ENCODE results near the gene GANAB.
"Not testable (repeated sequence)": the region's sequence is repeated elsewhere in the genome, so short reads cannot be mapped to it uniquely, and the experiment has no call there.

The GANAB gene

GRCh38 chr11:62667460-62667859, 21.0 kb upstream of the GANAB start:
- no peak for DNase-seq (ENCODE audit: low read depth in 2 of 2)

- DNase-seq (ENCODE audit: low read depth in 2 of 2) = no peak
Measured at GRCh38 chr11:62666259-62666926, 20.0 kb upstream of the GANAB start.

GRCh38 chr11:62665599-62666258, 19.3 kb upstream of the GANAB start:
- peak in 1 of 2 donors; percentile 43 for DNase-seq (ENCODE audit: low read depth in 2 of 2)

GRCh38 chr11:62665075-62665598, 18.7 kb upstream of the GANAB start, which contains the start of the genes C11orf98 and CSKMT:
TSS of gene C11orf98 (minus strand) at chr11:62665210. CDS start at chr11:62665169, 41 bp downstream.
TSS of gene CSKMT (plus strand) at chr11:62665312. CDS start at chr11:62665880, 568 bp downstream.
- peak; percentile 94 for DNase-seq (ENCODE audit: low read depth in 2 of 2)

GRCh38 chr11:62664405-62665074, 18.1 kb upstream of the GANAB start:
- DNase-seq (ENCODE audit: low read depth in 2 of 2) = no peak

GRCh38 chr11:62656796-62657429, 10.5 kb upstream of the GANAB start:
- no peak for DNase-seq (ENCODE audit: low read depth in 2 of 2)

- DNase-seq (ENCODE audit: low read depth in 2 of 2) = no peak
Measured at GRCh38 chr11:62654297-62654696, 7.9 kb upstream of the GANAB start.

- DNase-seq (ENCODE audit: low read depth in 2 of 2) = no peak
Measured at GRCh38 chr11:62652161-62653006, 6.0 kb upstream of the GANAB start.

GRCh38 chr11:62650283-62650682, 3.9 kb upstream of the GANAB start:
- DNase-seq (ENCODE audit: low read depth in 2 of 2) = not testable (repeated sequence)

- DNase-seq (ENCODE audit: low read depth in 2 of 2) = no peak
Measured at GRCh38 chr11:62649486-62649885, 3.1 kb upstream of the GANAB start.

GRCh38 chr11:62648967-62649364, 2.6 kb upstream of the GANAB start:
- no peak for DNase-seq (ENCODE audit: low read depth in 2 of 2)

GRCh38 chr11:62648185-62648966, 2.0 kb upstream of the GANAB start:
- no peak for DNase-seq (ENCODE audit: low read depth in 2 of 2)

GRCh38 chr11:62647609-62648005, 1.2 kb upstream of the GANAB start:
- DNase-seq (ENCODE audit: low read depth in 2 of 2) = no peak

- DNase-seq (ENCODE audit: low read depth in 2 of 2) = no peak
Measured at GRCh38 chr11:62646825-62647608, 604 bp upstream of the GANAB start.

- no peak for DNase-seq (ENCODE audit: low read depth in 2 of 2)
Measured at GRCh38 chr11:62645671-62645945, 805 bp downstream of the GANAB start.

GRCh38 chr11:62644220-62644619, 2.2 kb downstream of the GANAB start:
- no peak for DNase-seq (ENCODE audit: low read depth in 2 of 2)

GRCh38 chr11:62632492-62632891, 13.9 kb downstream of the GANAB start:
- DNase-seq (ENCODE audit: low read depth in 2 of 2) = no peak

GRCh38 chr11:62627713-62628112, 18.7 kb downstream of the GANAB start:
- DNase-seq (ENCODE audit: low read depth in 2 of 2) = no peak

GRCh38 chr11:62622476-62623089, 23.8 kb downstream of the GANAB start:
- no peak for DNase-seq (ENCODE audit: low read depth in 2 of 2)

Data from activated CD4-positive, alpha-beta T cell treated with anti-CD3 and anti-CD28 coated beads for 24 hours (primary cell).